NAMALWA (cell line): ENCODE measurements around the gene SLC6A17.
A peak's percentile ranks its signal among the peaks of the same experiment; 100 is the strongest.

Experiments
- DNase-seq: peaks from one replicate; pipeline ENCODE4 v3.0.0-alpha.2; 2015; ENCODE audit warnings: low spot score

SLC6A17 gene

DNA sequence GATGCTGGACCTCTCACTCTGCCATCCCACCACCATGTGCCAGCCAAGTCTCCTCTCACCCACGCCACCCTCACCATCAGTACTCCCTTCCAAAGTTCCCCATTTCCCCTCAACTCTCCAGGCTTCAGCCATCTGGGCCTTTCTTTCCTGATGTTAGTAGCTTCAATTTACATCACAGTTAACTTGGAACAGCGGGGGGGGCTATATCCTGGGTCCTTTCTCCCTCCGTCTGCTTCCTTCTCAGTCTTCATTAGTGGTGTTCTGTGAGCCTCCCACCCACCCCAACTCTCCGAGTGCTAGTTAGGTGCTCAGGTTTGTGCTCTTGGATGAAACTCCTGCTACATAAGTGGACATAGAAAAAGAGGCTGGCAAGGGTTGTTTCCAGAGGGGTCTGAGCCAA lies 91.8 kb downstream of the SLC6A17 start:
- DNase-seq: no peak

- no peak for DNase-seq
These were observed 92.4 kb downstream of the SLC6A17 start for GRCh38 chr1:110242731-110243130.

GRCh38 chr1:110243146-110243545 lies 92.9 kb downstream of the SLC6A17 start:
- DNase-seq: peak; percentile 49

DNA sequence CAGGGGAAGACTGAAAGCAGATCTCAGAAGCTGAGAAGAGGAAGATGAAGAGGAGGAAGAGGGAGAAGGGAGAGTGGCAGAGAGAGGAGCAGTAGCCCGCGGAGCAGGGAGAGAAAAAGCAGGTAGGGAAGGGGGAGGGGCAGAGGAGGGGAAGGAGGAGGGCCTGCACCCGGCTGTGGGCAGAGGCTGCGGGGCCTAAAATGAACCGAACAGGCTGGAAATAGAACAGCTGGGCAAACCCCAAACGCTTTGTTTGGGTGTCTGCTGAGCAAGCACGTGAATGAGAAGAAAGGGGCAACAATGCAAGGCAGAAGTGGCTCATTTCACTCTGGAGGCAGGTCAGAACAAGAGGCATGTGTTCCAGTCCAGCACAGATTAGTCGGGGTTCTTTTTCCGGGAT lies 93.3 kb downstream of the SLC6A17 start:
- peak; percentile 34 for DNase-seq

DNA sequence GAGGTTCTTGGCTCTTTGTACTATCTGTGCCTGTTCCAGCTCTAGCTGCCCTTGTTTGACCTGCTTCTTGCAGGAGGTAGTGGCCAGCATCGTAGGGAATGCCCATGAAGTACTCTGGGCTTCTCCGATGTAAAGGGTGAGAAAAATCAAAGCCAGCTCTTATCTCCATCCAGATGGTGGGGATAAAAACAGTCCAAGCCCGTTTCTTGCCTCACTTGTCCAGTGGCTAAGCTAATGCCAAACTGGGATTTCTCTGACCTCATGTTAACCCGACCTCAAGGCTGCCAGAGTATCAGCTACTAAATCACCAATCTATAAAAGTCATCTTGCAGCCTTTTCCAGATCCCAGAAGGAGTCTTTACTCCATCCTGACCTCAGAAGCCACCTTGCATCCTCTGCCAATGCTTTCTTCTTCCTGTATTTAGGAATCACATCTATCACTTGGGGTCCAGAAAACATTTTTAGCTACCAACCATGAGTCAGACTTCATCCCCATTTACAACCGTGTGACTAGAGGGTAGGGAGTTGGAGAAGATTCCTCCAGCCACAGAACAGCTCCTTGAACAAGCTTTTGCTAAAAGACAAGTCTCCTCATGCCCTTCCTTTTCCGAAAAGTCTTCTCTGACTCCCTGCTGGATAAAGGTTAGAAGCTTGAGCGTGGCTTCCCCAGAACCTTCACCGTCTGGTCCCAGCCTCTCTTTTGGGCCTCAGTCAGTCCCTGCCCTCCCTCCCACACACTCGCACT lies 95.8 kb downstream of the SLC6A17 start:
- DNase-seq: no peak

GRCh38 chr1:110248746-110249145 lies 98.5 kb downstream of the SLC6A17 start:
- no peak for DNase-seq

DNA sequence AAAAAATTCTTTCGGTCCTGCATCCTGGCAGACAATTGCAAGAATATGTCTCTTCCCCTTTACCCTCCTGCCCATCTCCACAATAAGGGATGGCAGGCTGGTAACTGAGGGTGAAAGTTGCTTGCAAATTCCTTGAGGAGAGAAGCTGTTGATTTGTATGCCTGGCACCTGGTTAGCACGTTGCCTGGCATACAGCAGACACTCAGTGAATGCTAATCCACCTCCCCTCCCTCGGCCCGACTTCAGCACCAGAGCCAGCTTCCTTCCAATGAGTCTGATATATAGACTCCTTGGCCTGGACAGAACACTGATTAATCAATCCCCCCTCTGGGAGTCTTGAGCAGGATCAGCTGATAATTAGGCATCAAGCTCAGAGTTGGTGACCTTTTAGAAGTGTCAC lies 99.0 kb downstream of the SLC6A17 start:
- no peak for DNase-seq

- DNase-seq: no peak
These were observed 99.7 kb downstream of the SLC6A17 start for GRCh38 chr1:110250008-110250407.

GRCh38 chr1:110250749-110251148 lies 100.5 kb downstream of the SLC6A17 start:
- DNase-seq: no peak
